Measurements from ENCODE around the gene TAF1. TPM values are rescaled to one million over a fixed set of nuclear protein-coding genes. Genes with fewer than 3 reads are reported as not detected.

The TAF1 gene
- total RNA-seq, 4 donors from 2014 or later: 53.5 to 80.4 (median 64.8) TPM

DNA sequence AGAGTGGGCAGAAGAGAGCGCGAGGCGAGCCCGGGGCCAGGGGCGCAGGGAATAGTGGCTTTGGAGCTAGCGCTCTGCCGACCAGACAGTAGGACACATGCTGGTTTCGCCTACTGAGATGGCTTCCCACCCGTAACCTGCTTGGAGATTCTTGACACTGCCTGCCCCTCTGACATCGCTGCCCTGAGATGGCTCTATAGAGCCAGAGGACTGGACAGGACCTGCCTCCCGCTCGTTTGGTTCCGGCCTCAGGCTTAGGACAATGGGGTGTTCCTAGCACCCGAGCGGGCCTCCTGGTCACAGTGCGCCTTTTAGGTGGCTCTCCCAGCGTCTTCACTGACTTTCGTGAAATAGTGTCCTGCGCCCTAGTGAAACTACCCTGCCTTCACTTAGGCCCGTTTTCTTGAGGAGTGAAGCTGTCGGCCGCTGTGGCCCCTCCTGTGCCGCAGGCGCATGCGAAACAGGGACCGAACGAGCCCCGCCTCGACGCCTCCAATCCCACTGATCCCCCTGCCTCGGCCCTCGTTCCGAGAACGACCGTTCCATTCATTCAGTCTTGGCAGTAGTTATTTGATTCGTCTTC, 608 bp downstream of the TAF1 start:
- TF ChIP-seq, protein P1, sequence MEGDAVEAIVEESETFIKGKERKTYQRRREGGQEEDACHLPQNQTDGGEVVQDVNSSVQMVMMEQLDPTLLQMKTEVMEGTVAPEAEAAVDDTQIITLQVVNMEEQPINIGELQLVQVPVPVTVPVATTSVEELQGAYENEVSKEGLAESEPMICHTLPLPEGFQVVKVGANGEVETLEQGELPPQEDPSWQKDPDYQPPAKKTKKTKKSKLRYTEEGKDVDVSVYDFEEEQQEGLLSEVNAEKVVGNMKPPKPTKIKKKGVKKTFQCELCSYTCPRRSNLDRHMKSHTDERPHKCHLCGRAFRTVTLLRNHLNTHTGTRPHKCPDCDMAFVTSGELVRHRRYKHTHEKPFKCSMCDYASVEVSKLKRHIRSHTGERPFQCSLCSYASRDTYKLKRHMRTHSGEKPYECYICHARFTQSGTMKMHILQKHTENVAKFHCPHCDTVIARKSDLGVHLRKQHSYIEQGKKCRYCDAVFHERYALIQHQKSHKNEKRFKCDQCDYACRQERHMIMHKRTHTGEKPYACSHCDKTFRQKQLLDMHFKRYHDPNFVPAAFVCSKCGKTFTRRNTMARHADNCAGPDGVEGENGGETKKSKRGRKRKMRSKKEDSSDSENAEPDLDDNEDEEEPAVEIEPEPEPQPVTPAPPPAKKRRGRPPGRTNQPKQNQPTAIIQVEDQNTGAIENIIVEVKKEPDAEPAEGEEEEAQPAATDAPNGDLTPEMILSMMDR (IDR thresholded peaks at IDR 0.05; ENCODE audit: low read depth): no peak

DNA sequence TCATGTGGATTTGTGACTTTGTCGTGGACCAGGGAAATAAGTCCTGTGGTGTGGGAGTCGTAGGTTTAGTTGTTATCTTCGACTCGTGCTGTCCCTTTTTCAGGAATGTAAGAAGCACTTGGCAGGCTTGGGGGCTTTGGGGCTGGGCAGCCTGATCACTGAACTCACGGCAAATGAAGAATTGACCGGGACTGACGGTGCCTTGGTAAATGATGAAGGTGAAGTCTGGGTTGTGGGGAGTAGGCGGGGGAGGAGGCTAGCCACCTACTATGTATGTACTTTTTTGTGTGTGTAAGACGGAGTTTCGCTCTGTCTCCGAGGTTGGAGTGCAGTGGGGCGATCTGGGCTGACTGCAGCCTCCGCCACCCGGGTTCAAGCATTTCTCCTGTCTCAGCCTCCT, 1.2 kb downstream of the TAF1 start:
- TF ChIP-seq, protein P1 (IDR thresholded peaks at IDR 0.05; ENCODE audit: low read depth): no peak

DNA sequence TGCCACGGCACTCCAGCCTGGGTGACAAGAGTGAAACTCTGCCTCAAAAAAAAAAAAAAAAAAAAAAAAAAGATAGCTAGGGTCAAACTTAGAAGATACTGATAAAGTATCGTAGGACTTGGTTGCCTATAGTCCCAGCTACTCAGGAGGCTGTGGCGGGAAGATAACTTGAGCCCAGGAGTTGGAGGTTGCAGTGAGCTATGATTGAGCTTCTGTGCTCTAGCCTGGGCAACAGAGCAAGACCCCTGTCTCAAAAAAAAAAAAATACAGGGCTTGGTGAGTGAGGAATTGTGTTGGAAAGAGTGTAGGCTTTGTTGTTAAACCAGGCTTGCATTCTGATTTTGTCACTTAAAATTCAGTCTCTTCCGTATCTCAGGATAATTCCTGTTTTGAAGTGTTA, 6.2 kb downstream of the TAF1 start:
- TF ChIP-seq, protein P1 (IDR thresholded peaks at IDR 0.05; ENCODE audit: low read depth): no peak

DNA sequence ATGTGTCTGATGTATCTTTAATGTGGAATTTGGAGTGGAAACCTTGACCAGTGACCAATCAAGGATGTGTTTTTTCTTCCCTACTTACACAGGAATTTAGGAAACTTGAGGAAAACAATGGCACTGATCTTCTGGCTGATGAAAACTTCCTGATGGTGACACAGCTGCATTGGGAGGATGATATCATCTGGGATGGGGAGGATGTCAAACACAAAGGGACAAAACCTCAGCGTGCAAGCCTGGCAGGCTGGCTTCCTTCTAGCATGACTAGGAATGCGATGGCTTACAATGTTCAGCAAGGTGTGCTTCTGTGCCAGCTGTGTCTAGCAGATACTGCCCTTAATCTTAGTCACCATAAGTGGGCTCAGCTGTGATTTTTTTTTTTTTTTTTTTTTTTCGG, 12.6 kb downstream of the TAF1 start:
- TF ChIP-seq, protein P1 (IDR thresholded peaks at IDR 0.05; ENCODE audit: low read depth): no peak

DNA sequence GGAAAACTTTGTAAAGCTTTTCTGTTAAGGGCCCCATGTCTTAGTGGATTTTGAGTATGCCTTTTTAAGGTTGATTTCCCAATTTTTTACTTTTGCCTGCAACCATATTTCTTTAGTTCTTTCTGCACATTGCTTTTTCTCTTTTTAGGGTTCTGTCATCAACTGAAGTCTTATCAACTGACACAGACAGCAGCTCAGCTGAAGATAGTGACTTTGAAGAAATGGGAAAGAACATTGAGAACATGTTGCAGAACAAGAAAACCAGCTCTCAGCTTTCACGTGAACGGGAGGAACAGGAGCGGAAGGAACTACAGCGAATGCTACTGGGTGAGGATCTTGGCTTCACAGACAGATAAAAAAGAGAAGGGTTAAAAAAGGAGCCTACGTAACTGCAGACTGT, 27.8 kb downstream of the TAF1 start:
- TF ChIP-seq, protein P1 (IDR thresholded peaks at IDR 0.05; ENCODE audit: low read depth): no peak

DNA sequence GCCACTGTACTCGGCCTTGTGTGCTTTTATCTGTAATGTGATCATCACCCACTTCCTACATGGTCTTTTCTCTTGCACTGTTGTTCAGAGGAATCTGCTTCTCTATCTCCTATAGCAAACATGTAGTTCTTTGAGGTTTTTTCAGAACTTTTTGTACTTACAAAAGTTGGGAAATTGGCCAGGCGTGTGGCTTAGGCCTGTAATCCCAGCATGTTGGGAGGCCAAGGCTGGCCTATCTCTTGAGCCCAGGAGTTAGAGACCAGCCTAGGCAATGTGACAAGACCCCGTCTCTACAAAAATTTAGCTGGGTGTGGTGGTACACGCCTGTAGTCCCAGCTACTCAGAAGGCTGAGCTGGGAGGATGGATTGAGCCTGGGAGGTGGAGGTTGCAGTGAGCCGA, 30.4 kb downstream of the TAF1 start:
- TF ChIP-seq, protein P1 (IDR thresholded peaks at IDR 0.05; ENCODE audit: low read depth): no peak

DNA sequence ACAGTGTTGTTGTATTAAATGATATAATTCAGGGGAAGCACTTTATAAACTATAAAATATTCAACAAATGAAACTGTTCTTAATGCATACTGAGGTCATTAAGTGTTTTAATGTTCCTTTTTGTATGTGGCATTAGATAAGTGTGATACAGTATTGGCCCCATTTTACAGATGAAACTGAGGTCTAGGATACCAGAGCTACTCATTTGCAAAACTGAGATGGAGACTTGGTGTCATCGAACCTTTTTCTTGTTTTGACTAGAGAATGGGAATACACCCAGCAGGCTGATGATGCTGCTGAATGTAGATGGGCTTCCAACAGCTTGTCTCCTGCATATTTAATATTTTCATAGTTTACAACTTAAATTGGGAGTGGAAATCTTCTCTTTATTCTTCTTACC, 34.6 kb downstream of the TAF1 start:
- TF ChIP-seq, protein P1 (IDR thresholded peaks at IDR 0.05; ENCODE audit: low read depth): no peak
